T-helper 1 cell treated with Interleukin-12 subunit alpha and Interleukin-12 subunit beta and Interleukin-4 antibody, amounts not matched to agents 30 μg/mL and 1 μg/mL, for 36 hours (primary cell): ENCODE results near the gene SLC35F6.

Experiments used
- H3K27ac Mint-ChIP-seq: one replicate; pipeline ENCODE4 v1.8.0; 2021; ENCODE audit warnings: mild to moderate bottlenecking, mixed read lengths
- H3K27me3 Mint-ChIP-seq: one replicate; pipeline ENCODE4 v1.8.0; 2021; ENCODE audit warnings: low read depth, mixed read lengths
- H3K36me3 Mint-ChIP-seq: one replicate; pipeline ENCODE4 v1.8.0; 2021; ENCODE audit warnings: low read depth, mixed read lengths
- H3K4me1 Mint-ChIP-seq: one replicate; pipeline ENCODE4 v1.8.0; 2021; ENCODE audit warnings: low read depth, mixed read lengths
- H3K4me3 Mint-ChIP-seq: one replicate; pipeline ENCODE4 v1.8.0; 2021; ENCODE audit warnings: mild to moderate bottlenecking, moderate library complexity, mixed read lengths
- H3K9me3 Mint-ChIP-seq: one replicate; pipeline ENCODE4 v1.8.0; 2021; ENCODE audit warnings: mixed read lengths

SLC35F6 gene

GRCh38 chr2:26724784-26725520 lies 39.1 kb upstream of the SLC35F6 start:
- no peak overlapping the region for H3K4me3 Mint-ChIP-seq
- no peaks in the 10 kb centered on the region for H3K4me1 Mint-ChIP-seq
- H3K36me3 Mint-ChIP-seq = no peaks in the 10 kb centered on the region
- no peaks in the 10 kb centered on the region for H3K9me3 Mint-ChIP-seq
- no peaks in the 10 kb centered on the region for H3K27me3 Mint-ChIP-seq
- no peak overlapping the region for H3K27ac Mint-ChIP-seq

DNA sequence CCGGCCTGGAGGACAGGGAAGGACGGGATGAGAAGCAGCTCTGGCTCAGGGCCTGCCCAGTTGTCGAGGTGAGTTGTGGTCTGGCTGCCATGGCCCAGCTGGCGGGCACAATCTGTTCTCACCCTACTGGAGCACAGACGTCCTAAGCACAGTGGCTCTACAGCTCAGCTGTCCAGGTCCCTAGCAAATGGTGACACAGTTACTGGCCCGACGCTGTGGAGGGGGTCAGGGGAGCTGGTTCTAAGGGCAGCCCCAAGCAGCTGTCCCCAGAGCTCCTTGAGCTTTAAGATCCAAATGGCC lies 38.6 kb upstream of the SLC35F6 start:
- Mint-ChIP-seq H3K36me3 (no peaks in the 10 kb centered on the region), H3K27ac (no peak overlapping the region), H3K9me3 (no peaks in the 10 kb centered on the region), H3K4me1 (no peaks in the 10 kb centered on the region), H3K27me3 (no peaks in the 10 kb centered on the region), H3K4me3 (no peak overlapping the region)

DNA sequence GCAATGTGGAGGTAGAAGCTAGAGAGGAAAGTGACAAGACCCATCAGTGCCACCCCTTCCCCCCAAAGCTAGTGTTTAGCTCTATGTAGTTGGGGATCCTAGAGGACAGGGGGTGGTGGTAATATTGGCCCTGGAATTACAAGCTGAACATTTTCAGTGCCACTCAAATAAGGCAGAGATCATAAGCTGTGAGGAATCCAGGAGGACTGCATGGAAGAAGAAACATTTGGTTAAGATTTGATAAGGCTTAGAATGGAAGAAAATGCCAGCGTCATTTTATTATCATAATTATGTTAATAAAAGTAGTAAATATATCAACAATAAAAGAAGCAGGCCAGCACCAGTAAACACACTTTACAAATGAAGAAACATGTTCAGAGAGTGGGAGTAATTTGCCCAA lies 37.9 kb upstream of the SLC35F6 start:
- H3K27me3 Mint-ChIP-seq = no peaks in the 10 kb centered on the region
- no peak overlapping the region for H3K4me3 Mint-ChIP-seq
- H3K4me1 Mint-ChIP-seq = no peaks in the 10 kb centered on the region
- no peaks in the 10 kb centered on the region for H3K9me3 Mint-ChIP-seq
- H3K36me3 Mint-ChIP-seq = no peaks in the 10 kb centered on the region
- no peak overlapping the region for H3K27ac Mint-ChIP-seq

DNA sequence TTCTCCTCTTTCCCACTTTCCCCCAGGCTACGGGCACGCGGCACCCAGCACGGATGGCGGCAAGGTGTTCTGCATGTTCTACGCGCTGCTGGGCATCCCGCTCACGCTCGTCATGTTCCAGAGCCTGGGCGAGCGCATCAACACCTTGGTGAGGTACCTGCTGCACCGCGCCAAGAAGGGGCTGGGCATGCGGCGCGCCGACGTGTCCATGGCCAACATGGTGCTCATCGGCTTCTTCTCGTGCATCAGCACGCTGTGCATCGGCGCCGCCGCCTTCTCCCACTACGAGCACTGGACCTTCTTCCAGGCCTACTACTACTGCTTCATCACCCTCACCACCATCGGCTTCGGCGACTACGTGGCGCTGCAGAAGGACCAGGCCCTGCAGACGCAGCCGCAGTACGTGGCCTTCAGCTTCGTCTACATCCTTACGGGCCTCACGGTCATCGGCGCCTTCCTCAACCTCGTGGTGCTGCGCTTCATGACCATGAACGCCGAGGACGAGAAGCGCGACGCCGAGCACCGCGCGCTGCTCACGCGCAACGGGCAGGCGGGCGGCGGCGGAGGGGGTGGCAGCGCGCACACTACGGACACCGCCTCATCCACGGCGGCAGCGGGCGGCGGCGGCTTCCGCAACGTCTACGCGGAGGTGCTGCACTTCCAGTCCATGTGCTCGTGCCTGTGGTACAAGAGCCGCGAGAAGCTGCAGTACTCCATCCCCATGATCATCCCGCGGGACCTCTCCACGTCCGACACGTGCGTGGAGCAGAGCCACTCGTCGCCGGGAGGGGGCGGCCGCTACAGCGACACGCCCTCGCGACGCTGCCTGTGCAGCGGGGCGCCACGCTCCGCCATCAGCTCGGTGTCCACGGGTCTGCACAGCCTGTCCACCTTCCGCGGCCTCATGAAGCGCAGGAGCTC lies 36.2 kb upstream of the SLC35F6 start:
- Mint-ChIP-seq H3K4me1 (no peaks in the 10 kb centered on the region), H3K9me3 (no peaks in the 10 kb centered on the region), H3K27ac (no peak overlapping the region), H3K36me3 (no peaks in the 10 kb centered on the region), H3K4me3 (no peak overlapping the region), H3K27me3 (no peaks in the 10 kb centered on the region)

- Mint-ChIP-seq H3K36me3 (no peaks in the 10 kb centered on the region), H3K27ac (no peak overlapping the region), H3K4me3 (no peak overlapping the region), H3K9me3 (no peaks in the 10 kb centered on the region), H3K4me1 (no peaks in the 10 kb centered on the region), H3K27me3 (no peaks in the 10 kb centered on the region)
These were observed 34.8 kb upstream of the SLC35F6 start for GRCh38 chr2:26729311-26729710.

DNA sequence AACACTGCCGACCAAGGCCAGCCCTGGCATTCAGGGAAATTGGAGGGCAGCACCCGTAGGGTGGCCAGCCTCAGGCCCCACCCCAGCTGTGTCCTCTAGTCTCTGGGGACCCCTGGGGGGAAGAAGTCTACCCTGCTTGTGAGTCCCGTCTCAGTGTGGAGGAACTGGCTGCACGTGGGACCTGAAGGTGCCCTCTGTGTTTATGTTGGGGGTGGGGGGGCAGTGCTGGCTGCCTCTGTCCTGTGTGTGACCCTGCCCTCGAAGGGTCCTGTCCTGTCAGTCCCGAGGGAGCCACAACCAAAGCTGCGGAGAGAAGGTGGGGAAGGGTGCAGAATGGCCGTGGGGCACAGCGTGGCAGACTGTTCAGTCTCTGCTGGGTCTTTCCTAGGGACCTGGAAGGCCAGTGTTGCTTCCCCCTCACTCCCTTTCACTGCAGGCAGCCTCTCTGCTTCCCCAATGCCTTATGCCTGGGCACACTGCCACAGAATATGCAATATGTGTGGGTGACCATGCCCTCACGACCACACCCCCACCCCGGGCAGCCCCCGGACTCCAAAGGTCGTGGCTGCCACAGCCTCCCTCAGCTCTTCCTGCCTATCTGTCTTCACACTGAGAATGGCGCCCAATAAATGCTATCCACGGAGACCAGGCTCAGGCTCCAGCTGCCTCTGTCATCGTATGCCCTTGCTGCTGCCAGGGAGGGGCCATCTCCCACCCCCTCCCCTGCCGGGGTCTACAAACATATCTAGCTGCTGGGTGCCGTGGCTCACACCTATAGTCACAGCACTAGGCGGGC lies 33.3 kb upstream of the SLC35F6 start:
- H3K27ac Mint-ChIP-seq = no peak overlapping the region
- H3K9me3 Mint-ChIP-seq = no peaks in the 10 kb centered on the region
- no peaks in the 10 kb centered on the region for H3K36me3 Mint-ChIP-seq
- no peaks in the 10 kb centered on the region for H3K4me1 Mint-ChIP-seq
- H3K27me3 Mint-ChIP-seq = no peaks in the 10 kb centered on the region
- H3K4me3 Mint-ChIP-seq = no peak overlapping the region

GRCh38 chr2:26731714-26732113 lies 32.4 kb upstream of the SLC35F6 start:
- Mint-ChIP-seq H3K27me3 (no peaks in the 10 kb centered on the region), H3K4me1 (no peaks in the 10 kb centered on the region), H3K9me3 (no peaks in the 10 kb centered on the region), H3K27ac (no peak overlapping the region), H3K4me3 (no peak overlapping the region), H3K36me3 (no peaks in the 10 kb centered on the region)

DNA sequence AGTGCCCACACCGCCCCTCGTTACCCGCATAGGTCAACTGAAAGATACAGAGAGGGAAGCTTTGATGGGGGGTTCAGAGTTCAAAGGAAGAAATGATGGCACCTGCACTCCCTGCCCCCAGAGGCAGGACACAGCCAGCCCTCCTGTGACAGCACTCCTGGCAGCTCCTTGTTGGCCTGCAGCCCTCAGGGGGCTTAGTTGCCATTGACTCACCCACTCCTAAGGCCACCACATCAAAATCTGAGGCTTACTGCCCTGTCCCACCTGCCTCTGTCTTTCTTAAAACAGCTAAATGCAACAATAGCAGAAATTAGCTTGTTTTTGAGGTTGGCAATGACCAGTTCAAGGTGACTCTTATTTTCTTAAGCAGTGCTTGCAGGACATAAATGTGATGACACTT lies 31.6 kb upstream of the SLC35F6 start:
- peaks cover 4% of the 10 kb centered on the region for H3K27me3 Mint-ChIP-seq
- no peaks in the 10 kb centered on the region for H3K4me1 Mint-ChIP-seq
- no peak overlapping the region for H3K27ac Mint-ChIP-seq
- H3K4me3 Mint-ChIP-seq = no peak overlapping the region
- no peaks in the 10 kb centered on the region for H3K36me3 Mint-ChIP-seq
- no peaks in the 10 kb centered on the region for H3K9me3 Mint-ChIP-seq

DNA sequence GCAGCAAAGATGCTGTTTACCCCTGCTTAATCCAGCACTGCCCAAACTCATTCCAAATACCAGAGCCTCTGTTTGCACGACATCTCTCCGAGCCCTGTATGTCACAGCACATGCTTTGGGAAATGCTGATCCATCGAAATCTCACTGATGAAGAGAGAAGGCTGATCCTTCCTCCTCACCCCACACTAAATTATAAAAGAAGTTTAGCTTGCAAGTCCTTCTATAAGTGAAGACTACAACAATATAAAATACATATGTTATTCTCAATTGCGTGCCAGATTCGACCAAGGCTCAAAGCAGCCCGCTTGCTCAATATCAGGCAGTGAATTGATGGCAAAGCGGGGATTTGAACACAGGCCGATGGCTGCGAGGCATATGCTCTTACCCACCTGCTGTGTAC lies 30.7 kb upstream of the SLC35F6 start:
- no peak overlapping the region for H3K4me3 Mint-ChIP-seq
- H3K27ac Mint-ChIP-seq = no peak overlapping the region
- H3K27me3 Mint-ChIP-seq = peaks cover 4% of the 10 kb centered on the region
- no peaks in the 10 kb centered on the region for H3K9me3 Mint-ChIP-seq
- no peaks in the 10 kb centered on the region for H3K4me1 Mint-ChIP-seq
- H3K36me3 Mint-ChIP-seq = no peaks in the 10 kb centered on the region

- H3K27me3 Mint-ChIP-seq = peaks cover 7% of the 10 kb centered on the region
- H3K9me3 Mint-ChIP-seq = no peaks in the 10 kb centered on the region
- H3K36me3 Mint-ChIP-seq = no peaks in the 10 kb centered on the region
- H3K4me1 Mint-ChIP-seq = no peaks in the 10 kb centered on the region
- H3K27ac Mint-ChIP-seq = no peak overlapping the region
- H3K4me3 Mint-ChIP-seq = no peak overlapping the region
These were observed 29.0 kb upstream of the SLC35F6 start for GRCh38 chr2:26735097-26735496.

GRCh38 chr2:26735883-26736588 lies 28.0 kb upstream of the SLC35F6 start:
- no peak overlapping the region for H3K4me3 Mint-ChIP-seq
- no peak overlapping the region for H3K27ac Mint-ChIP-seq
- H3K4me1 Mint-ChIP-seq = no peaks in the 10 kb centered on the region
- peaks cover 10% of the 10 kb centered on the region for H3K27me3 Mint-ChIP-seq
- H3K9me3 Mint-ChIP-seq = no peaks in the 10 kb centered on the region
- no peaks in the 10 kb centered on the region for H3K36me3 Mint-ChIP-seq

- Mint-ChIP-seq H3K4me3 (no peak overlapping the region), H3K27ac (no peak overlapping the region), H3K9me3 (no peaks in the 10 kb centered on the region), H3K4me1 (no peaks in the 10 kb centered on the region), H3K36me3 (no peaks in the 10 kb centered on the region), H3K27me3 (peaks cover 10% of the 10 kb centered on the region)
These were observed 26.9 kb upstream of the SLC35F6 start for GRCh38 chr2:26737221-26737620.

GRCh38 chr2:26738481-26738880 lies 25.6 kb upstream of the SLC35F6 start:
- H3K9me3 Mint-ChIP-seq = no peaks in the 10 kb centered on the region

GRCh38 chr2:26739514-26739913 lies 24.6 kb upstream of the SLC35F6 start:
- H3K27ac Mint-ChIP-seq = no peak overlapping the region
- no peak overlapping the region for H3K4me3 Mint-ChIP-seq
- no peaks in the 10 kb centered on the region for H3K36me3 Mint-ChIP-seq
- H3K9me3 Mint-ChIP-seq = no peaks in the 10 kb centered on the region
- H3K27me3 Mint-ChIP-seq = peaks cover 10% of the 10 kb centered on the region
- H3K4me1 Mint-ChIP-seq = no peaks in the 10 kb centered on the region

More at GRCh38 chr2:26738481-26738880, 25.6 kb upstream of the SLC35F6 start:
- peaks cover 10% of the 10 kb centered on the region for H3K27me3 Mint-ChIP-seq
- H3K36me3 Mint-ChIP-seq = no peaks in the 10 kb centered on the region
- no peak overlapping the region for H3K4me3 Mint-ChIP-seq
- H3K4me1 Mint-ChIP-seq = no peaks in the 10 kb centered on the region
- no peak overlapping the region for H3K27ac Mint-ChIP-seq
